ENCODE results near the gene LRRD1. TPM values are rescaled to one million over a fixed set of nuclear protein-coding genes. Genes with fewer than 3 reads are reported as not detected.
"Not testable (repeated sequence)": the region's sequence is repeated elsewhere in the genome, so short reads cannot be mapped to it uniquely, and the experiment has no call there.

The LRRD1 gene
- total RNA-seq, 6 experiments from 2014 or later: not detected

DNA sequence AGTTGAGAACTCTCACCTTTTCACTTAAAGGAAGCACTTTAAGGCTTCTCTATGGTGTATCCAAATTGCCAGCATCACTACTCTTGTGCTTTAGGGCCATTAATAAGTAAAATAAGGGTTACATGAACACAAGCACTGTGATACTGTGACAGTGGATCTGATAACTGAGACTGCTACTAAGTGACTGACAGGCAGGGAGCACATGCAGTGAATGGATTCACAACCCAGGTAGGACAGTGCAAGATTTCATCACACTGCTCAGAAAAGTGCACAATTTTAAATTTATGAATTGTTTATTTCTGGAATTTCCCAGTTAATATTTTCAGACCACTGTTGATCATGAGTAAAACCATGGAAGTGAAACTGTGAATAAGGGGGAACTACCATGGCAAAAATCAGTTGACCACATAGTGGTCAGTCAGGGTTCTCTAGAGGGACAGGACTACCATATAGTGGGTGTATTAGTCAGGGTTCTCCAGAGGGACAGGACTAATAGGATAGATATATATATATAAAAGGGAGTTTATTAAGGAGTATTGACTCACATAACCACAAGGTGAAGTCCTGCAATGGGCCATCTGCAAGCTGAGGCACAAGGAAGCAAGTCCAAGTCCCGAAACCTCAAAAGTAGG, 23.7 kb downstream of the LRRD1 start:
- Histone ChIP-seq H3K27ac (no peak overlapping the region), H3K27me3 (no peaks in the 10 kb centered on the region), H3K4me3 (no peak overlapping the region), H3K9me3 (no peaks in the 10 kb centered on the region), H3K4me1 (no peaks in the 10 kb centered on the region), H3K36me3 (no peaks in the 10 kb centered on the region)
- no peak for DNase-seq
- WGBS (ENCODE audit: insufficient coverage, low coverage, low lambda C conversion rate, missing lambda C conversion rate): 71% methylated on average over 1 of the region's 1 CpG
- TF ChIP-seq POLR2A (IDR thresholded peaks at IDR 0.05): no peak
- TF ChIP-seq, protein P1, sequence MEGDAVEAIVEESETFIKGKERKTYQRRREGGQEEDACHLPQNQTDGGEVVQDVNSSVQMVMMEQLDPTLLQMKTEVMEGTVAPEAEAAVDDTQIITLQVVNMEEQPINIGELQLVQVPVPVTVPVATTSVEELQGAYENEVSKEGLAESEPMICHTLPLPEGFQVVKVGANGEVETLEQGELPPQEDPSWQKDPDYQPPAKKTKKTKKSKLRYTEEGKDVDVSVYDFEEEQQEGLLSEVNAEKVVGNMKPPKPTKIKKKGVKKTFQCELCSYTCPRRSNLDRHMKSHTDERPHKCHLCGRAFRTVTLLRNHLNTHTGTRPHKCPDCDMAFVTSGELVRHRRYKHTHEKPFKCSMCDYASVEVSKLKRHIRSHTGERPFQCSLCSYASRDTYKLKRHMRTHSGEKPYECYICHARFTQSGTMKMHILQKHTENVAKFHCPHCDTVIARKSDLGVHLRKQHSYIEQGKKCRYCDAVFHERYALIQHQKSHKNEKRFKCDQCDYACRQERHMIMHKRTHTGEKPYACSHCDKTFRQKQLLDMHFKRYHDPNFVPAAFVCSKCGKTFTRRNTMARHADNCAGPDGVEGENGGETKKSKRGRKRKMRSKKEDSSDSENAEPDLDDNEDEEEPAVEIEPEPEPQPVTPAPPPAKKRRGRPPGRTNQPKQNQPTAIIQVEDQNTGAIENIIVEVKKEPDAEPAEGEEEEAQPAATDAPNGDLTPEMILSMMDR (IDR thresholded peaks at IDR 0.05): no peak
- intact Hi-C loops (cut with DNase I): no loop called here
- no peak for ATAC-seq

DNA sequence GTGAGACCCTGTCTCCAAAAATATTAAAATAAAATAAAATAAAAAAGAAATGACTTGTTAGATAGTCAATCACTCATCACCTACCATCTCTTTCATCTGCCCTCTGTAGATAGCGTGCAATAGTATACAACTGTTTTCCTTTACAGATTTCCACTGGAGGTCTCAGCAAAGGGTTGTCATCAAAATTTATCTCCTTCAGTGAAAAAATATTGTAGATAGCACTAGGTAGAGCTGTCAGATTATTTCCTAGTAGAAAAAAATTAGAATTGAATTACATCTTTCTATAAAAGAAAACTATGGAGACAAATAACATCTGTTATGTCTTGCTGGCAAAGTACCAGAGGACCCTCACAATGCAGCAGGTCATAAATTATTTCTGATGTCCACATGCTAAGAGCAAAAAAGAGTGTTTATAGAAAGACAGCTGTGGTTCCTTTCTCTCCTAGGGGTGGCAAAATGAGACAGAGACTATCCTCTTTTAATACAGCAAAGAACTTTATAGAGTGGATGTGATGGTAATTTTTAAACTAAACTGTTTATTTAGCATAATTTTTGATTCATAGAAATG, 28.4 kb downstream of the LRRD1 start:
- Histone ChIP-seq H3K27me3 (no peaks in the 10 kb centered on the region), H3K9me3 (no peaks in the 10 kb centered on the region), H3K4me3 (no peak overlapping the region), H3K36me3 (no peaks in the 10 kb centered on the region), H3K27ac (no peak overlapping the region), H3K4me1 (no peaks in the 10 kb centered on the region)
- intact Hi-C loops (cut with DNase I): no loop called here
- TF ChIP-seq POLR2A (IDR thresholded peaks at IDR 0.05): no peak
- TF ChIP-seq, protein P1 (IDR thresholded peaks at IDR 0.05): no peak
- no peak for ATAC-seq
- 86% methylated on average over 1 of the region's 1 CpG for WGBS (ENCODE audit: insufficient coverage, low coverage, low lambda C conversion rate, missing lambda C conversion rate)
- DNase-seq: no peak

DNA sequence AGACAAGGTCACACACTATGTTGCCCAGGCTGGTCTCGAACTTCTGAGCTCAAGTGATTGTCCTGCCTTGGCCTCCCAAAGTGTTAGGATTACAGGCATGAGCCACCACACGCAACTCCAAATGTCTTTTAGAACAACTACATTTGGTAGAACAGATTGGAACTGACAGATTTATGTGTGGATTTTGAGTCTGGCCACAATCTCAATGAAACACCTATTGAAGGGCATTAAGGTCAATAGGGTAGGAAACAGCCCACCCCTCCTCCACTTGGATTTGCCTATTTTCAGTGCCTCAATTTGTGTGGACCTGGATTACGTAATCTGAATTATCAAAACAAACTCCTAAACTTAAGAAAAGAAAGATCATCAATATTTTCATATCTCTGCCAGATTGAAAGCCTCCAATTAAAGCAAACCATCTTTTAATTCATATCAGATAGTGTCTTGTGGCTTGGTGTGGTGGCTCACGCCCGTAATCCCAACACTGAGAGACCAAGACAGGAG, 29.2 kb downstream of the LRRD1 start:
- intact Hi-C loops (cut with DNase I): no loop called here
- Histone ChIP-seq H3K27ac (no peak overlapping the region), H3K4me1 (no peaks in the 10 kb centered on the region), H3K9me3 (no peaks in the 10 kb centered on the region), H3K4me3 (no peak overlapping the region), H3K36me3 (no peaks in the 10 kb centered on the region), H3K27me3 (no peaks in the 10 kb centered on the region)
- no peak for ATAC-seq
- DNase-seq: no peak
- 92% methylated on average over 5 of the region's 5 CpGs for whole genome bisulfite sequencing (ENCODE audit: insufficient coverage, low coverage, low lambda C conversion rate, missing lambda C conversion rate)
- no peak for TF ChIP-seq POLR2A (IDR thresholded peaks at IDR 0.05)
- TF ChIP-seq, protein P1 (IDR thresholded peaks at IDR 0.05): no peak

DNA sequence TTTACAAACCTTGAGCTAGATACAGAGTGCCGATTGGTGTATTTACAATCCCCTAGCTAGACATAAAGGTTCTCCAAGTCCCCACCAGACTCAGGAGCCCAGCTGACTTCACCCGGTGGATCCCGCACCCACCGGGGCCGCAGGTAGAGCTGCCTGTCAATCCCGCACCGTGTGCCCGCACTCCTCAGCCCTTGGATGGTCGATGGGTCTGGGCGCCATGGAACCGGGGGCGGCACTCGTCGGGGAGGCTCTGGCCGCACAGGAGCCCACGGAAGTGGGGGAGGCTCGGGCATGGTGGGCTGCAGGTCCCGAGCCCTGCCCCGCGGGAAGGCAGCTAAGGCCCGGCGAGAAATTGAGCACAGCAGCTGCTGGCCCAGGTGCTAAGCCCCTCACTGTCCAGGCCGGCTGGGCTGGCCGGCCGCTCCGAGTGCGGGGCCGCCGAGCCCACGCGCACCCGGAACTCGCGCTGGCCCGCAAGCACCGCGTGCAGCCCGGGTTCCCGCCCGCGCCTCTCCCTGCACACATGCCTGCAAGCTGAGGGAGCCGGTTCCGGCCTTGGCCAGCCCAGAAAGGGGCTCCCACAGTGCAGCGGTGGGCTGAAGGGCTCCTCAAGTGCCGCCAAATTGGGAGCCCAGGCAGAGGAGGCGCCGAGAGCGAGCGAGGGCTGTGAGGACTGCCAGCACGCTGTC, 35.6 kb downstream of the LRRD1 start:
- H3K27me3 ChIP-seq; ATAC-seq; H3K9me3 ChIP-seq; H3K36me3 ChIP-seq; H3K27ac ChIP-seq; H3K4me1 ChIP-seq; intact Hi-C loops (cut with DNase I); DNase-seq; H3K4me3 ChIP-seq: not testable (repeated sequence)
- WGBS (ENCODE audit: insufficient coverage, low coverage, low lambda C conversion rate, missing lambda C conversion rate): 97% methylated on average over 6 of the region's 50 CpGs

DNA sequence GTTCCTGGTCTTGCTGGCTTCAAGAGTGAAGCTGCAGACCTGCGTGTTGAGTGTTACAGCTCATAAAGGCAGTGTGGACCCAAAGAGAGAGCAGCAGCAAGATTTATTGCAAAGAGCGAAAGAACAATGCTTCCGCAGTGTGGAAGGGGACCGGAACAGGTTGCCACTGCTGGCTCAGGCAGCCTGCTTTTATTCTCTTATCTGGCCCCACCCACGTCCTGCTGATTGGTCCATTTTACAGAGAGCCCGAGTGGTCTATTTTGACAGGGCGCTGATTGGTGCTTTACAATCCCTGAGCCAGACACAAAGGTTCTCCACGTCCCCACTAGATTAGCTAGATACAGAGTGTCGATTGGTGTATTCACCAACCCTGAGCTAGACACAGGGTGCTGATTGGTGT, 36.2 kb downstream of the LRRD1 start:
- H3K27ac ChIP-seq; intact Hi-C loops (cut with DNase I); H3K9me3 ChIP-seq; H3K4me3 ChIP-seq; H3K4me1 ChIP-seq; H3K27me3 ChIP-seq; H3K36me3 ChIP-seq; DNase-seq; ATAC-seq: not testable (repeated sequence)
- WGBS (ENCODE audit: insufficient coverage, low coverage, low lambda C conversion rate, missing lambda C conversion rate): 90% methylated on average over 5 of the region's 9 CpGs
